HG03520 (cell line): ENCODE measurements around the gene CRYZL1.
"Not testable (repeated sequence)": the region's sequence is repeated elsewhere in the genome, so short reads cannot be mapped to it uniquely, and the experiment has no call there.

ENCODE experiments used
- ATAC-seq: cut with Tn5 transposase; IDR thresholded peaks from one replicate; pipeline ENCODE4 v1.9.1; 2021; ENCODE audit warnings: mild to moderate bottlenecking, moderate library complexity; ENCODE audit not compliant: unreplicated experiment

CRYZL1 gene

GRCh38 chr21:33641352-33642026 lies at the start of gene CRYZL1:
Gene CRYZL1, minus strand, starts transcription at chr21:33641741. Its CDS starts 10,190 bp downstream, at chr21:33631551.
- ATAC-seq = peak; percentile 79

- ATAC-seq = no peak
These were observed 49.3 kb upstream of the CRYZL1 start for GRCh38 chr21:33690874-33691273.

GRCh38 chr21:33688353-33688752 lies 46.8 kb upstream of the CRYZL1 start:
- no peak for ATAC-seq

- no peak for ATAC-seq
These were observed 46.1 kb upstream of the CRYZL1 start for GRCh38 chr21:33687634-33688033.

GRCh38 chr21:33686386-33686785 lies 44.8 kb upstream of the CRYZL1 start:
- ATAC-seq = no peak

- no peak for ATAC-seq
These were observed 44.2 kb upstream of the CRYZL1 start for GRCh38 chr21:33685613-33686197.

GRCh38 chr21:33684923-33685560 lies 43.5 kb upstream of the CRYZL1 start:
- ATAC-seq = no peak

GRCh38 chr21:33684068-33684467 lies 42.5 kb upstream of the CRYZL1 start:
- ATAC-seq = no peak

GRCh38 chr21:33682992-33683627 lies 41.6 kb upstream of the CRYZL1 start:
- ATAC-seq = no peak

- no peak for ATAC-seq
These were observed 39.3 kb upstream of the CRYZL1 start for GRCh38 chr21:33680870-33681269.

GRCh38 chr21:33677450-33677849 lies 35.9 kb upstream of the CRYZL1 start:
- ATAC-seq = no peak

GRCh38 chr21:33676666-33677065 lies 35.1 kb upstream of the CRYZL1 start:
- ATAC-seq = not testable (repeated sequence)

GRCh38 chr21:33674226-33674625 lies 32.7 kb upstream of the CRYZL1 start:
- ATAC-seq = no peak

- no peak for ATAC-seq
These were observed 31.9 kb upstream of the CRYZL1 start for GRCh38 chr21:33673473-33673872.

- ATAC-seq = no peak
These were observed 28.8 kb upstream of the CRYZL1 start for GRCh38 chr21:33670076-33670978.

GRCh38 chr21:33668620-33669019 lies 27.1 kb upstream of the CRYZL1 start:
- ATAC-seq = no peak

- ATAC-seq = no peak
These were observed 26.6 kb upstream of the CRYZL1 start for GRCh38 chr21:33668180-33668579.

- no peak for ATAC-seq
These were observed 26.1 kb upstream of the CRYZL1 start for GRCh38 chr21:33667636-33668035.

GRCh38 chr21:33666153-33666552 lies 24.6 kb upstream of the CRYZL1 start:
- ATAC-seq = no peak

GRCh38 chr21:33664135-33664534 lies 22.6 kb upstream of the CRYZL1 start:
- no peak for ATAC-seq

GRCh38 chr21:33663241-33663640 lies 21.7 kb upstream of the CRYZL1 start:
- no peak for ATAC-seq
